CD14-positive monocyte (primary cell): ENCODE measurements around the gene CLDN9. TPM values are rescaled to one million over a fixed set of nuclear protein-coding genes. Genes with fewer than 3 reads are reported as not detected.

ENCODE experiments used
- DNase-seq, 3 donors: peaks; one replicate each; pipeline ENCODE4 v3.0.0-alpha.2; 2011 to 2022
- H2AFZ ChIP-seq: 2 replicates; pipeline ENCODE4 v1.6.0; 2012; ENCODE audit warnings: mild to moderate bottlenecking, low read depth, low read length, inconsistent platforms; ENCODE audit not compliant: insufficient read depth, poor library complexity, severe bottlenecking
- H3K27ac ChIP-seq, 2 donors: 1 replicate in 1 of 2; 2 replicates in 1 of 2; pipeline ENCODE4 v1.5.1; 2012 to 2013; ENCODE audit warnings: low read length in 2 of 2, control low read depth in 1 of 2, inconsistent platforms in 1 of 2, low read depth in 1 of 2, mild to moderate bottlenecking in 1 of 2
- H3K27me3 ChIP-seq, 2 donors: one replicate each; pipeline versions ENCODE4 v1.6.0 to v1.6.1; 2011 to 2013; ENCODE audit warnings: low read length in 2 of 2; ENCODE audit not compliant: control insufficient read depth in 2 of 2, insufficient read depth in 2 of 2
- H3K36me3 ChIP-seq, 2 donors: replicated peaks in 1 of 2; 1 replicate in 1 of 2; 2 replicates in 1 of 2; pipeline versions ENCODE4 v1.5.1 to v1.6.1; 2012 to 2013; ENCODE audit warnings: low read length in 2 of 2, control low read depth in 1 of 2, inconsistent platforms in 1 of 2, mild to moderate bottlenecking in 1 of 2; ENCODE audit not compliant: insufficient read depth in 2 of 2, control insufficient read depth in 1 of 2
- H3K4me1 ChIP-seq, 2 donors: 1 replicate in 1 of 2; 2 replicates in 1 of 2; pipeline versions ENCODE4 v1.5.1 to v1.6.1; 2012 to 2013; ENCODE audit warnings: low read length in 2 of 2, control low read depth in 1 of 2, inconsistent platforms in 1 of 2, mild to moderate bottlenecking in 1 of 2, moderate library complexity in 1 of 2; ENCODE audit not compliant: insufficient read depth in 2 of 2, control insufficient read depth in 1 of 2
- H3K4me2 ChIP-seq: replicated peaks from 2 replicates; pipeline ENCODE3; 2012; ENCODE audit warnings: low read length, moderate library complexity, mild to moderate bottlenecking; ENCODE audit not compliant: poor library complexity, severe bottlenecking; ENCODE audit errors: extremely low read depth
- H3K4me3 ChIP-seq, 3 experiments: fragments of 200-600 bp in 1 of 3; sonication (generic) in 1 of 3; replicated peaks in 1 of 3; 1 replicate in 2 of 3; 2 replicates in 1 of 3; pipeline ENCODE4 v1.5.1; 2011 to 2013; ENCODE audit warnings: low read length in 3 of 3, mild to moderate bottlenecking in 3 of 3, control low read depth in 2 of 3, low read depth in 2 of 3, inconsistent platforms in 1 of 3, moderate library complexity in 1 of 3
- H3K79me2 ChIP-seq: 2 replicates; pipeline ENCODE4 v1.6.0; 2012; ENCODE audit warnings: mild to moderate bottlenecking, control low read depth, inconsistent platforms, low read length, moderate library complexity; ENCODE audit not compliant: insufficient read depth
- H3K9ac ChIP-seq: 2 replicates; pipeline ENCODE4 v1.6.0; 2017; ENCODE audit warnings: low read length, mild to moderate bottlenecking; ENCODE audit not compliant: insufficient read depth, poor library complexity, severe bottlenecking
- H3K9me3 ChIP-seq, 2 donors: replicated peaks in 1 of 2; 1 replicate in 1 of 2; 2 replicates in 1 of 2; pipeline versions ENCODE4 v1.5.1 to v1.6.1; 2012 to 2013; ENCODE audit warnings: low read length in 2 of 2, control low read depth in 1 of 2; ENCODE audit not compliant: control insufficient read depth in 1 of 2, insufficient read depth in 1 of 2
- H4K20me1 ChIP-seq: 2 replicates; pipeline ENCODE4 v1.6.0; 2012; ENCODE audit warnings: mild to moderate bottlenecking, low read length, control low read depth, moderate library complexity; ENCODE audit not compliant: insufficient read depth
- H3K27ac Mint-ChIP-seq, 7 donors: one replicate each; pipeline ENCODE4 v1.8.0; 2020; ENCODE audit warnings: mild to moderate bottlenecking in 7 of 7, mixed read lengths in 7 of 7, moderate library complexity in 6 of 7, inconsistent platforms in 2 of 7
- H3K27me3 Mint-ChIP-seq, 3 donors: one replicate each; pipeline ENCODE4 v1.8.0; 2021 to 2022; ENCODE audit warnings: low read depth in 3 of 3, mild to moderate bottlenecking in 3 of 3, mixed read lengths in 3 of 3, moderate library complexity in 3 of 3, inconsistent platforms in 1 of 3
- H3K36me3 Mint-ChIP-seq, 2 donors: one replicate each; pipeline ENCODE4 v1.8.0; 2020; ENCODE audit warnings: mixed read lengths in 2 of 2, inconsistent platforms in 1 of 2, mild to moderate bottlenecking in 1 of 2
- H3K4me1 Mint-ChIP-seq: one replicate; pipeline ENCODE4 v1.8.0; 2020; ENCODE audit warnings: mild to moderate bottlenecking, mixed read lengths
- H3K4me3 Mint-ChIP-seq, 2 donors: one replicate each; pipeline ENCODE4 v1.8.0; 2020; ENCODE audit warnings: mild to moderate bottlenecking in 2 of 2, mixed read lengths in 2 of 2, moderate library complexity in 1 of 2
- H3K9me3 Mint-ChIP-seq, 7 donors: one replicate each; pipeline ENCODE4 v1.8.0; 2020 to 2022; ENCODE audit warnings: mixed read lengths in 7 of 7, mild to moderate bottlenecking in 6 of 7, moderate library complexity in 6 of 7, inconsistent platforms in 2 of 7
- WGBS: methylation state at CpG from one replicate; pipeline ENCODE4 v1.1.5; 2013; ENCODE audit warnings: missing lambda C conversion rate; ENCODE audit not compliant: insufficient coverage; 5-methylcytosine and 5-hydroxymethylcytosine counted together
- intact Hi-C, 2 donors: fragments of 100-400 bp; cut with micrococcal nuclease; formaldehyde crosslinking; loops; one replicate each; pipeline versions ENCODE4 v1.15.0 to v1.15.1; 2023
- polyA plus RNA-seq, 3 donors: library from polyadenylated mRNA; depleted of rRNA in 1 of 3; unstranded in 2 of 3; stranded (reverse) in 1 of 3; fragments of 300-500 nt in 2 of 3; fragments of >200 nt in 1 of 3; fragmentation: Illumina TruSeq in 2 of 3; gene quantifications; 1 replicate in 2 of 3; 2 replicates in 1 of 3; pipeline ENCODE4 v1.2.3, GENCODE V29; 2012 to 2021
- TF ChIP-seq, protein P1 (sequence below): fragments of 200-600 bp; IDR thresholded peaks from one replicate; pipeline ENCODE4 v1.8.0; 2022; ENCODE audit warnings: antibody characterized with exemption, mild to moderate bottlenecking

The CLDN9 gene
- polyA plus RNA-seq, 3 donors, result 2.1 TPM; not detected in 2

DNA sequence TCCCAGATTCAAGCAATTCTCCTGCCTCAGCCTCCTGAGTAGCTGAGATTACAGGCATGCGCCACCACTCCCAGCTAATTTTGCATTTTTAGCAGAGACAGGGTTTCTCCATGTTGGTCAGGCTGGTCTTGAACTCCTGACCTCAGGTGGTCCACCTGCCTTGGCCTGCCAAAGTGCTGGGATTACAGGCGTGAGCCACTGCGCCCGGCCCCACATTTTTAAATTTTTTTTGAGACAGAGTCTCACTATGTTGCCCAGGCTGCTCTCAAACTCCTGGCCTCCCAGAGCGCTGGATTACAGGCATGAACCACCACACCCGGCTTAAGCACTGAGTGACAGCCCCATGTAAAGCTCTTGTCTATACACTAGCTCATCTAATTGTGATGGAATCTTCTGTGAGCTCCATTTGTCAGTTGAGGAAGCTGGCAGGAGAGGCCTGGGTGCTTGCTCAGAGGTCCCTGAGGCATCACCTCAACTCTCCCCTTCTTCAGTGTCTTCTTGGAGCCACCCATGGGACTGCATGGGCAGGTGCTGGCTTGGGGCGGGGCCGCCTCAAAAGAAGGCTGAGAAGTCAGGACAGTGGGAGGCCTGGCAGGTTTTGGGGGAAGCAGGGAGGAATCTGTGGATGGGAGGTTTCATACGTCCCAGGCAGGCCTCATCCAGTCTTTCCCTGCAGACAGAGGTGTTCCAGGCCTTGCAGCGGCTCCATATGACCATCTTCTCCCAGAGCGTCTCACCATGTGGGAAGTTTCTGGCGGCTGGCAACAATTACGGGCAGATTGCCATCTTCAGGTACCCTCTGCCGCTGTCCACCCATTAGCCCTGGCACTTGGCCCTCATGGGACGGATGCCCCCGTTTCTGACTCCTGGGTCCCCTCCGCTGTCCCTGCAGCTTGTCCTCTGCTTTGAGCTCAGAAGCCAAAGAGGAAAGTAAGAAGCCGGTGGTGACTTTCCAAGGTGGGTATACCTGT, 12.6 kb downstream of the CLDN9 start:
- Histone ChIP-seq H3K27ac (no peak overlapping the region), H3K9ac (no peak overlapping the region), H3K27me3 (peaks cover 14 to 19% of the 10 kb centered on the region in 2 donors), H2AFZ (no peak overlapping the region), H3K36me3 (peaks cover 19 to 21% of the 10 kb centered on the region in 2 donors), H3K79me2 (no peaks in the 10 kb centered on the region), H3K4me1 (peaks cover 62 to 69% of the 10 kb centered on the region in 2 donors), H3K4me3 (no peak overlapping the region), H3K4me2 (no peak overlapping the region), H4K20me1 (peaks cover 77% of the 10 kb centered on the region), H3K9me3 (peaks cover 0 to 6% of the 10 kb centered on the region in 2 donors)
- DNase-seq, result no peak
- intact Hi-C loops, result loop anchor here in 1 of 2 donors (10.0 kb wide), 1 partner anchor 99 kb away; no protein-coding TSS in a partner anchor
- TF ChIP-seq, protein P1, sequence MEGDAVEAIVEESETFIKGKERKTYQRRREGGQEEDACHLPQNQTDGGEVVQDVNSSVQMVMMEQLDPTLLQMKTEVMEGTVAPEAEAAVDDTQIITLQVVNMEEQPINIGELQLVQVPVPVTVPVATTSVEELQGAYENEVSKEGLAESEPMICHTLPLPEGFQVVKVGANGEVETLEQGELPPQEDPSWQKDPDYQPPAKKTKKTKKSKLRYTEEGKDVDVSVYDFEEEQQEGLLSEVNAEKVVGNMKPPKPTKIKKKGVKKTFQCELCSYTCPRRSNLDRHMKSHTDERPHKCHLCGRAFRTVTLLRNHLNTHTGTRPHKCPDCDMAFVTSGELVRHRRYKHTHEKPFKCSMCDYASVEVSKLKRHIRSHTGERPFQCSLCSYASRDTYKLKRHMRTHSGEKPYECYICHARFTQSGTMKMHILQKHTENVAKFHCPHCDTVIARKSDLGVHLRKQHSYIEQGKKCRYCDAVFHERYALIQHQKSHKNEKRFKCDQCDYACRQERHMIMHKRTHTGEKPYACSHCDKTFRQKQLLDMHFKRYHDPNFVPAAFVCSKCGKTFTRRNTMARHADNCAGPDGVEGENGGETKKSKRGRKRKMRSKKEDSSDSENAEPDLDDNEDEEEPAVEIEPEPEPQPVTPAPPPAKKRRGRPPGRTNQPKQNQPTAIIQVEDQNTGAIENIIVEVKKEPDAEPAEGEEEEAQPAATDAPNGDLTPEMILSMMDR, result no peak
- no peak overlapping the region for H3K27ac Mint-ChIP-seq
- H3K9me3 Mint-ChIP-seq, result peaks cover 0 to 18% (median 6%) of the 10 kb centered on the region in 7 donors
- WGBS, result 97% methylated on average over 14 of the region's 18 CpGs
- peak overlapping the region; percentile 11 to 16 for H3K4me3 Mint-ChIP-seq
- H3K4me1 Mint-ChIP-seq, result peaks cover 62% of the 10 kb centered on the region
- peaks cover 26 to 27% of the 10 kb centered on the region in 2 donors for H3K36me3 Mint-ChIP-seq
- peaks cover 19 to 25% (median 22%) of the 10 kb centered on the region in 3 donors for H3K27me3 Mint-ChIP-seq

DNA sequence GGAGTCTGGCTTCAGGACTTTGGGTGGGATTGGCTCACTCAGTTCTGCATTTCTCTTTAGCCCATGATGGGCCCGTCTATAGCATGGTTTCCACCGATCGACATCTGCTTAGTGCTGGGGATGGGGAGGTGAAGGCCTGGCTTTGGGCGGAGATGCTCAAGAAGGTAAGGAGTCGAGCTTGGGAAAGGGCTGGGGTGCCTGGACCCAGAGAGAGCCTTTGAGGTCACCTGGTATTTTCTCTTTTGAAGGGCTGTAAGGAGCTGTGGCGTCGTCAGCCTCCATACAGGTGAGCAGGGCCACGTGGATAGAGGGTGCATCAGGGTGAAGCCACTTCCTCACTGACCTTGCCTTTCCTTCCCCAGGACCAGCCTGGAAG, 13.3 kb downstream of the CLDN9 start:
- intact Hi-C loops, result loop anchor here in 1 of 2 donors (10.0 kb wide), 1 partner anchor 99 kb away; no protein-coding TSS in a partner anchor
- H3K27ac ChIP-seq, result no peak overlapping the region
- peaks cover 0 to 12% of the 10 kb centered on the region in 2 donors for H3K9me3 ChIP-seq
- H2AFZ ChIP-seq, result no peak overlapping the region
- TF ChIP-seq, protein P1, result no peak
- DNase-seq, result no peak
- H3K4me2 ChIP-seq, result no peak overlapping the region
- H3K4me3 Mint-ChIP-seq, result no peak overlapping the region
- no peak overlapping the region for H3K9ac ChIP-seq
- peaks cover 15 to 26% of the 10 kb centered on the region in 2 donors for H3K27me3 ChIP-seq
- H3K4me1 ChIP-seq, result peaks cover 55 to 63% of the 10 kb centered on the region in 2 donors
- WGBS, result 97% methylated on average over 5 of the region's 8 CpGs
- H3K4me3 ChIP-seq, result no peak overlapping the region
- no peaks in the 10 kb centered on the region for H3K79me2 ChIP-seq
- peaks cover 19 to 21% of the 10 kb centered on the region in 2 donors for H3K36me3 ChIP-seq
- peaks cover 71% of the 10 kb centered on the region for H4K20me1 ChIP-seq
- H3K36me3 Mint-ChIP-seq, result peaks cover 26 to 27% of the 10 kb centered on the region in 2 donors
- H3K27ac Mint-ChIP-seq, result no peak overlapping the region
- peaks cover 0 to 23% (median 6%) of the 10 kb centered on the region in 7 donors for H3K9me3 Mint-ChIP-seq
- H3K4me1 Mint-ChIP-seq, result peaks cover 60% of the 10 kb centered on the region
- peaks cover 25 to 32% (median 28%) of the 10 kb centered on the region in 3 donors for H3K27me3 Mint-ChIP-seq
